ENCODE measurements around the gene SLC41A2. TPM values are rescaled to one million over a fixed set of nuclear protein-coding genes. Genes with fewer than 3 reads are reported as not detected.

The SLC41A2 gene
- total and polyA plus RNA-seq, 2 donors (not counting 3 experiments of a cell fraction or from before 2014, with no cell fraction given) = 1.7 to 7.5 TPM

DNA sequence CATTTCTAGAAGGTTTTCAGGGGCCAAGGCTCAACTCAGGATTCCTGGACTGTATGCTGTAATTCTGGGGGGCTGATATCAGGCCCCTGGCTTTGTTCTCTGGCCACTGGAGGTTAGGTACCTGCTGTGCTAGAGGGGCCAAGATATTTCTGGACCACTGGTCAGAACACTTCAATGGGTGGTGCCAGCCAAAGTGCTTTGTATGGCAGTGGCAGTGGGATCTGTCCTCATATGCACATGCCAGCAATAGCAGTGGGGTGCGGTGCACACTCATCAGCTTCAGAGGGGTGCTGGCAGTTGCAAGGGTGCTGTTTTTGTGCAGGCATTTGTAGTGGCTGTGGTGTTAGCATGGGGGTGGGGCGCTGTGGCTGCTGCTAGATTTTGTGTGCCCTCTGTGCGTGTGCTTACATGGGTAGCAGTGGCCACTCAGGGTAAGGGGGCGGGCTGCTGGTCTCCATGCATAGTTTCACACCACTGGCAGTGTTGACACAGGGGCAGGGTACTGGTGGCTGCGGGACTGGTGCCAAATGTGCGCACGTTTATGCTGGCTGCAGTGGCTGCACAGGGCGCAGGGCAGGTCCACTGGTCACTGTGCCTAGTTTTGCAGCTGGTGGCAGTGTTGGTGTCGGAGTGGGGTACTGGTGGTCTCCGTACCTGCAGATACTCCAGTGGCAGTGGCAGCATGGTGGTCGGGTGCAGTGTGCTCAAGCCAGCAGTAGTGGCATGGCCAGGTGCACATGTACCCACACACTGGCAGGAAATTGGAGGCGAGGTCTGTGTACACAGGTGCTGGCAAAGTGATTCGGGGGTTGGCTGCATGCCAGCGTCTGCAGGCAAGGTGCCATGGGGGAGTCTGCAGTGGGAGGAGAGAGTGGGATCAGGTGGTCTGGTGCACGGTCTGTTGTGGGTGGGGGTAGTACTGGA is 40.6 kb upstream of the SLC41A2 start:
- CTCF ChIA-PET = no interaction called here

More for the DNA sequence above, 40.6 kb upstream of the SLC41A2 start:
- H3K9me3 ChIP-seq (replicated peaks; ENCODE audit: control insufficient read depth, insufficient read depth, low read length) = no peaks in the 10 kb centered on the region
- TF ChIP-seq, protein P1, sequence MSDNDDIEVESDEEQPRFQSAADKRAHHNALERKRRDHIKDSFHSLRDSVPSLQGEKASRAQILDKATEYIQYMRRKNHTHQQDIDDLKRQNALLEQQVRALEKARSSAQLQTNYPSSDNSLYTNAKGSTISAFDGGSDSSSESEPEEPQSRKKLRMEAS (IDR thresholded peaks at IDR 0.05; ENCODE audit: insufficient read depth, insufficient read length) = no peak
- TF ChIP-seq JUN (IDR thresholded peaks at IDR 0.05; ENCODE audit: borderline replicate concordance, insufficient read depth, insufficient read length, low read depth) (no peak), FOS (IDR thresholded peaks at IDR 0.05; ENCODE audit: borderline replicate concordance, insufficient read depth, low read length) (no peak), POLR2AphosphoS5 (IDR thresholded peaks at IDR 0.05; ENCODE audit: insufficient read depth, low read depth, low read length) (no peak), EZH2 (IDR thresholded peaks at IDR 0.05; ENCODE audit: borderline replicate concordance, low read depth, low read length, severe bottlenecking) (no peak), POLR2A (IDR thresholded peaks at IDR 0.05; ENCODE audit: low read depth, low read length) (no peak), MYC (IDR thresholded peaks at IDR 0.05; ENCODE audit: low read depth, low read length) (no peak), GATA2 (IDR thresholded peaks at IDR 0.05; ENCODE audit: insufficient read depth, insufficient read length, low read depth, low read length) (no peak)
- TF ChIP-seq, protein P2, sequence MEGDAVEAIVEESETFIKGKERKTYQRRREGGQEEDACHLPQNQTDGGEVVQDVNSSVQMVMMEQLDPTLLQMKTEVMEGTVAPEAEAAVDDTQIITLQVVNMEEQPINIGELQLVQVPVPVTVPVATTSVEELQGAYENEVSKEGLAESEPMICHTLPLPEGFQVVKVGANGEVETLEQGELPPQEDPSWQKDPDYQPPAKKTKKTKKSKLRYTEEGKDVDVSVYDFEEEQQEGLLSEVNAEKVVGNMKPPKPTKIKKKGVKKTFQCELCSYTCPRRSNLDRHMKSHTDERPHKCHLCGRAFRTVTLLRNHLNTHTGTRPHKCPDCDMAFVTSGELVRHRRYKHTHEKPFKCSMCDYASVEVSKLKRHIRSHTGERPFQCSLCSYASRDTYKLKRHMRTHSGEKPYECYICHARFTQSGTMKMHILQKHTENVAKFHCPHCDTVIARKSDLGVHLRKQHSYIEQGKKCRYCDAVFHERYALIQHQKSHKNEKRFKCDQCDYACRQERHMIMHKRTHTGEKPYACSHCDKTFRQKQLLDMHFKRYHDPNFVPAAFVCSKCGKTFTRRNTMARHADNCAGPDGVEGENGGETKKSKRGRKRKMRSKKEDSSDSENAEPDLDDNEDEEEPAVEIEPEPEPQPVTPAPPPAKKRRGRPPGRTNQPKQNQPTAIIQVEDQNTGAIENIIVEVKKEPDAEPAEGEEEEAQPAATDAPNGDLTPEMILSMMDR (IDR thresholded peaks at IDR 0.05; ENCODE audit: extremely low read depth in 1 of 2, insufficient read depth in 1 of 2, low read depth in 1 of 2, low read length in 2 of 2) = no peak
- H3K27ac ChIP-seq (ENCODE audit: insufficient read depth, low read depth, low read length) = no peak overlapping the region
- H3K9me1 ChIP-seq (replicated peaks; ENCODE audit: control insufficient read depth, extremely low read depth, insufficient read depth, low read length) = no peaks in the 10 kb centered on the region
- no peak overlapping the region for H3K4me2 ChIP-seq (ENCODE audit: insufficient read depth, low read length)
- intact Hi-C loops (cut with micrococcal nuclease) = no loop called here
- POLR2A ChIA-PET = no interaction called here
- no peak for FAIRE-seq
- no peaks in the 10 kb centered on the region for H3K79me2 ChIP-seq (ENCODE audit: control insufficient read depth, insufficient read depth, low read length)
- dilution Hi-C loops (cut with MboI; ENCODE audit: extremely low pct_ligation_motif_present, low sequenced_read_pairs) = no loop called here
- H3K36me3 ChIP-seq (ENCODE audit: control insufficient read depth in 2 of 2, extremely low read depth in 1 of 2, insufficient read depth in 2 of 2, low read length in 2 of 2) = peaks cover 8 to 10% of the 10 kb centered on the region in 2 experiments
- H3K4me3 ChIP-seq (replicated peaks in 1 of 3; ENCODE audit: insufficient read depth in 1 of 3, low read depth in 1 of 3, low read length in 3 of 3) = no peak overlapping the region
- no peak overlapping the region for H3K9ac ChIP-seq (replicated peaks; ENCODE audit: extremely low read depth, insufficient read depth, low read length)
- peaks cover 4% of the 10 kb centered on the region for H3K4me1 ChIP-seq (ENCODE audit: control insufficient read depth, extremely low read depth, insufficient read depth, low read length)
- BruUV-seq (replicated peaks) = no TSS peak
- DNase-seq (ENCODE audit: low read depth, low spot score) = no peak
- no peaks in the 10 kb centered on the region for H4K20me1 ChIP-seq (replicated peaks; ENCODE audit: control insufficient read depth, extremely low read depth, insufficient read depth, low read length)
- no peaks in the 10 kb centered on the region for H3K27me3 ChIP-seq (ENCODE audit: control insufficient read depth in 2 of 2, insufficient read depth in 2 of 2, low read length in 2 of 2)
- no peak overlapping the region for H2AFZ ChIP-seq (ENCODE audit: low read depth, low read length)

All from endothelial cell of umbilical vein (primary cell).